Calu3 (cell line): ENCODE results near the gene ACOT11. TPM values are rescaled to one million over a fixed set of nuclear protein-coding genes. Genes with fewer than 3 reads are reported as not detected.
A peak's percentile ranks its signal among the peaks of the same experiment; 100 is the strongest.

Source experiments
- Bru-seq: library from RNA; stranded (reverse); fragments of 400-500 nt; gene quantifications from one replicate; lab custom pipeline; 2021; lab: Mats Ljungman, UMichigan
- BruChase-seq, 2 experiments: library from RNA; stranded (reverse); fragments of 400-500 nt; gene quantifications; one replicate each; lab custom pipeline; 2021; lab: Mats Ljungman, UMichigan
- BruUV-seq: library from RNA; stranded (reverse); fragments of 400-500 nt; replicated peaks from 2 replicates; lab custom pipeline; 2021; lab: Mats Ljungman, UMichigan
- CTCF ChIA-PET: fragments of 300-600 bp; sonication (Branson Sonifier 250); formaldehyde crosslinking; loops from one replicate; lab custom pipeline; 2022; ENCODE audit warnings: antibody characterized with exemption; lab: Charles Lee
- DNase-seq: peaks from one replicate; pipeline ENCODE4 v3.0.0; 2022
- H3K27ac Mint-ChIP-seq: one replicate; pipeline ENCODE4 v1.8.0; 2022; ENCODE audit warnings: mixed read lengths; ENCODE audit not compliant: unreplicated experiment
- H3K27me3 Mint-ChIP-seq: one replicate; pipeline ENCODE4 v1.8.0; 2022; ENCODE audit warnings: mixed read lengths; ENCODE audit not compliant: unreplicated experiment
- H3K36me3 Mint-ChIP-seq: one replicate; pipeline ENCODE4 v1.8.0; 2022; ENCODE audit warnings: mild to moderate bottlenecking, moderate library complexity, mixed read lengths; ENCODE audit not compliant: insufficient read depth, unreplicated experiment
- H3K4me1 Mint-ChIP-seq: one replicate; pipeline ENCODE4 v1.8.0; 2022; ENCODE audit warnings: mild to moderate bottlenecking, low read depth, mixed read lengths; ENCODE audit not compliant: unreplicated experiment
- H3K4me3 Mint-ChIP-seq: one replicate; pipeline ENCODE4 v1.8.0; 2022; ENCODE audit warnings: mild to moderate bottlenecking, low read depth, moderate library complexity, mixed read lengths; ENCODE audit not compliant: unreplicated experiment
- H3K9me3 Mint-ChIP-seq: one replicate; pipeline ENCODE4 v1.8.0; 2022; ENCODE audit warnings: low read depth, mixed read lengths; ENCODE audit not compliant: unreplicated experiment
- CTCF ChIP-seq: fragments of 200-600 bp; IDR thresholded peaks from one replicate; pipeline ENCODE4 v1.8.0; 2022; ENCODE audit warnings: antibody characterized with exemption; ENCODE audit not compliant: unreplicated experiment
- intact Hi-C: fragments of 100-400 bp; cut with micrococcal nuclease; formaldehyde crosslinking; loops from one replicate; pipeline ENCODE4 v1.10.0; 2022; ENCODE audit not compliant: unreplicated experiment
- long read RNA-seq: library from polyadenylated mRNA; stranded (forward); transcript quantifications from one replicate; pipeline ENCODE4 v2.0.0, GENCODE V29; 2022
- total RNA-seq: library from RNA; stranded (reverse); gene quantifications from 2 replicates; pipeline ENCODE4 v1.2.3, GENCODE V29; 2022

ACOT11 gene
- total RNA-seq (10.4 TPM in 2 replicates), Bru-seq, nascent RNA (percentile 43 among the genes with signal in this experiment), BruChase-seq, experiment 1, labeled RNA remaining after a 6-hour chase (percentile 42 among the genes with signal in this experiment), BruChase-seq, experiment 2, labeled RNA remaining after a 2-hour chase (percentile 42 among the genes with signal in this experiment)
- long read RNA-seq, partial matches to known transcripts, result 0 of 10 reads
- long read RNA-seq, other reads (novel, unspliced or antisense), result 9 of 10 reads

- CTCF ChIA-PET, result interaction anchor here (0.6 to 0.8 kb wide), 3 partner anchors 9 to 758 kb away, joined by 3 to 4 read pairs (median 4); no protein-coding TSS in a partner anchor
- intact Hi-C loops, result no loop called here
- Mint-ChIP-seq H3K27me3 (no peaks in the 10 kb centered on the region), H3K4me1 (peaks cover 13% of the 10 kb centered on the region), H3K36me3 (peaks cover 6% of the 10 kb centered on the region), H3K9me3 (no peaks in the 10 kb centered on the region), H3K4me3 (no peak within 1 kb of the TSS), H3K27ac (no peak within 1 kb of the TSS)
- TF ChIP-seq CTCF, result no peak
- DNase-seq, result peak; percentile 24
- BruUV-seq, result no TSS peak
Measured at GRCh38 chr1:54547601-54548388, at the start of gene ACOT11. Gene ACOT11, plus strand, starts transcription at chr1:54548228. Its CDS starts 82 bp downstream, at chr1:54548310.

GRCh38 chr1:54498383-54499096 is 49.5 kb upstream of the ACOT11 start:
- BruUV-seq, result no TSS peak
- TF ChIP-seq CTCF, result no peak
- CTCF ChIA-PET, result interaction anchor here (1.0 to 1.4 kb wide), 3 partner anchors 66 to 312 kb away, joined by 4 to 10 read pairs (median 7); partner anchors contain the start of gene TTC22
- Mint-ChIP-seq H3K27me3 (peaks cover 53% of the 10 kb centered on the region), H3K4me3 (peak overlapping the region; percentile 57), H3K9me3 (no peaks in the 10 kb centered on the region), H3K4me1 (peaks cover 17% of the 10 kb centered on the region), H3K27ac (no peak overlapping the region), H3K36me3 (peaks cover 4% of the 10 kb centered on the region)
- no peak for DNase-seq
- intact Hi-C loops, result loop anchor here (1.0 kb wide), 1 partner anchor 312 kb away; no protein-coding TSS in a partner anchor

- no TSS peak for BruUV-seq
- no peak for DNase-seq
- H3K9me3 Mint-ChIP-seq, result no peaks in the 10 kb centered on the region
- peak overlapping the region; percentile 57 for H3K4me3 Mint-ChIP-seq
- CTCF ChIA-PET, result interaction anchor here (0.8 to 1.4 kb wide), 6 partner anchors 14 to 311 kb away, joined by 3 to 10 read pairs (median 4); partner anchors contain the start of gene TTC22
- H3K4me1 Mint-ChIP-seq, result peaks cover 17% of the 10 kb centered on the region
- no peak for TF ChIP-seq CTCF
- peaks cover 4% of the 10 kb centered on the region for H3K36me3 Mint-ChIP-seq
- H3K27ac Mint-ChIP-seq, result no peak overlapping the region
- H3K27me3 Mint-ChIP-seq, result peaks cover 48% of the 10 kb centered on the region
- intact Hi-C loops, result loop anchor here (1.0 kb wide), 1 partner anchor 311 kb away; no protein-coding TSS in a partner anchor
Measured at GRCh38 chr1:54499097-54499359, 49.0 kb upstream of the ACOT11 start.
